Erythroblast (primary cell): ENCODE measurements around the gene CACNA1C.

Experiments
- GATA1 ChIP-seq: IDR thresholded peaks from 2 replicates; pipeline ENCODE4 v1.6.1; 2011; ENCODE audit warnings: low read depth, mild to moderate bottlenecking, control low read depth, low read length, moderate library complexity
- POLR2A ChIP-seq: IDR thresholded peaks from 2 replicates; pipeline ENCODE4 v1.6.1; 2011; ENCODE audit warnings: mild to moderate bottlenecking, low read length

DNA sequence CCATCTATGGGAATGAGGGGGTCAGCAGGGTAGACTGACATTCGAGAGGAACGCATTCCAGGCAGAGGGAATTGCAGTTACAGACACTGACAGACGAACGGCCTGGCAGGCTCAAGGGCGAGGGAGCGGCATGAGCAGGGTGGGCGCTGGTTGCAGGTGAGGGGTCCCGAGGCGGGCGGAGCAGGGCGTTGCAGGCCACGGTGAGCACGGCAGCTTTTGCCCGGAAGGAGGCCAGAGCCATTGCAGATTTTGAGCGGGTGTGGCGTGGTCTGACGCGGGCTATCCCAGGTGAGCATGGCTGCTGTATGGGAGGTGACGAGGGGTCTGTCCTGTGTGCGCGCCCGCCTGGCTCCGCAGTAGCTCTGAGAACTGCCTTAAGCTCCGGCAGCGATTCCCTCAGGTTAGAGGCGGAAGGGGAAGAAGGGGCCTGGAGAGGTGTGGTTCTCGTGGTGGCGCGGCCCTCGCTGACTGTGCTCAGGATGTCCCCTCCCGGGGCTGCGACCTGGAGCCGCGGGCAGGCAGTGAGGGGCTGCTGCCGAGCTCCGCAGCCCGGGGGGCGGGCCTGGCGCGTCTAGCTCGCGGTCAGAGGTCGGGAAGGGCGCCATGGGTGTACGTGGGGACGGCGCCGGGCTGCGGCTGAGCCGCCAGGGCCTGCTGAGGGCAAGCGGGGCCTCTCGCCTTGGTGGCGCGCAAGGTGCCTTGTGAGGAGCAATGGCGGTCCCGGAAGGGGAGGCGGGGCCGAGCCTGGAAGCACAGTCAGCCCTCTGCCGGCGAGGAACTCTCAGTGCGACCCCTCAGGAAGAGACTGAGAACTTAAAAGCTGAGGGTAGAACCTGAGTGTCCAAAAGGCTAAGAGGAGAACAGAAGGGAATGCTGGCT lies 177.1 kb downstream of the CACNA1C start:
- no peak for TF ChIP-seq POLR2A
- TF ChIP-seq GATA1: no peak
